GM11168 (cell line): Measurements from ENCODE around the gene TARP.

Source experiments
- in situ Hi-C: fragments of 300-500 bp; cut with MboI; formaldehyde crosslinking; loops from one replicate; pipeline ENCODE4 v1.12.0; 2022; ENCODE audit warnings: low sequenced_read_pairs; ENCODE audit not compliant: unreplicated experiment

TARP gene

GRCh38 chr7:38273286-38273995 lies at the start of gene TARP:
TSS of gene TARP (minus strand) at chr7:38273636.
- in situ Hi-C loops, result no loop called here

- in situ Hi-C loops, result no loop called here
Observed at GRCh38 chr7:38323156-38323555, 49.7 kb upstream of the TARP start.

GRCh38 chr7:38322461-38322860 lies 49.0 kb upstream of the TARP start:
- in situ Hi-C loops, result no loop called here

- in situ Hi-C loops, result no loop called here
Observed at GRCh38 chr7:38321967-38322366, 48.5 kb upstream of the TARP start.

GRCh38 chr7:38321515-38321944 lies 48.1 kb upstream of the TARP start:
- in situ Hi-C loops, result no loop called here

- in situ Hi-C loops, result no loop called here
Observed at GRCh38 chr7:38321050-38321449, 47.6 kb upstream of the TARP start.

GRCh38 chr7:38319873-38320272 lies 46.4 kb upstream of the TARP start:
- in situ Hi-C loops, result loop anchor here (5.0 kb wide), 1 partner anchor 93 kb away; no protein-coding TSS in a partner anchor

- in situ Hi-C loops, result loop anchor here (5.0 kb wide), 1 partner anchor 92 kb away; no protein-coding TSS in a partner anchor
Observed at GRCh38 chr7:38318803-38319416, 45.5 kb upstream of the TARP start.

GRCh38 chr7:38318241-38318640 lies 44.8 kb upstream of the TARP start:
- in situ Hi-C loops, result loop anchor here (5.0 kb wide), 1 partner anchor 91 kb away; no protein-coding TSS in a partner anchor

- in situ Hi-C loops, result loop anchor here (5.0 kb wide), 1 partner anchor 90 kb away; no protein-coding TSS in a partner anchor
Observed at GRCh38 chr7:38317515-38317914, 44.1 kb upstream of the TARP start.

- in situ Hi-C loops, result loop anchor here (5.0 kb wide), 1 partner anchor 90 kb away; no protein-coding TSS in a partner anchor
Observed at GRCh38 chr7:38316733-38317360, 43.4 kb upstream of the TARP start.

GRCh38 chr7:38315410-38315809 lies 42.0 kb upstream of the TARP start:
- in situ Hi-C loops, result loop anchor here (5.0 kb wide), 1 partner anchor 88 kb away; no protein-coding TSS in a partner anchor

GRCh38 chr7:38312821-38313220 lies 39.4 kb upstream of the TARP start:
- in situ Hi-C loops, result no loop called here

- in situ Hi-C loops, result no loop called here
Observed at GRCh38 chr7:38311329-38311937, 38.0 kb upstream of the TARP start.

- in situ Hi-C loops, result no loop called here
Observed at GRCh38 chr7:38310591-38311101, 37.2 kb upstream of the TARP start.

- in situ Hi-C loops, result no loop called here
Observed at GRCh38 chr7:38309555-38309954, 36.1 kb upstream of the TARP start.

GRCh38 chr7:38308140-38308539 lies 34.7 kb upstream of the TARP start:
- in situ Hi-C loops, result no loop called here

GRCh38 chr7:38307640-38308039 lies 34.2 kb upstream of the TARP start:
- in situ Hi-C loops, result no loop called here

GRCh38 chr7:38306914-38307313 lies 33.5 kb upstream of the TARP start:
- in situ Hi-C loops, result no loop called here

- in situ Hi-C loops, result no loop called here
Observed at GRCh38 chr7:38306171-38306570, 32.7 kb upstream of the TARP start.
